ENCODE measurements around the gene ZNF132.
A peak's percentile ranks its signal among the peaks of the same experiment; 100 is the strongest.
"Not testable (repeated sequence)": the region's sequence is repeated elsewhere in the genome, so short reads cannot be mapped to it uniquely, and the experiment has no call there.

ZNF132 gene

GRCh38 chr19:58439576-58440554 is at the start of gene ZNF132:
ZNF132 (minus strand) TSS chr19:58440153; CDS start chr19:58439821, 332 bp downstream.
- peak; percentile 99 to 100 for DNase-seq (ENCODE audit: low read depth in 2 of 2)

GRCh38 chr19:58484349-58484748 is 44.4 kb upstream of the ZNF132 start:
- DNase-seq (ENCODE audit: low read depth in 2 of 2): not testable (repeated sequence)

GRCh38 chr19:58483776-58484175 is 43.8 kb upstream of the ZNF132 start:
- DNase-seq (ENCODE audit: low read depth in 2 of 2): no peak

- no peak for DNase-seq (ENCODE audit: low read depth in 2 of 2)
These were observed 42.4 kb upstream of the ZNF132 start for GRCh38 chr19:58482372-58482771.

GRCh38 chr19:58480831-58481230 is 40.9 kb upstream of the ZNF132 start:
- DNase-seq (ENCODE audit: low read depth in 2 of 2): no peak

- DNase-seq (ENCODE audit: low read depth in 2 of 2): no peak
These were observed 40.5 kb upstream of the ZNF132 start for GRCh38 chr19:58480481-58480830.

GRCh38 chr19:58479736-58480480 is 40.0 kb upstream of the ZNF132 start:
- DNase-seq (ENCODE audit: low read depth in 2 of 2): no peak

- no peak for DNase-seq (ENCODE audit: low read depth in 2 of 2)
These were observed 39.4 kb upstream of the ZNF132 start for GRCh38 chr19:58479303-58479702.

GRCh38 chr19:58477871-58478270 is 37.9 kb upstream of the ZNF132 start:
- DNase-seq (ENCODE audit: low read depth in 2 of 2): no peak

GRCh38 chr19:58477130-58477529 is 37.2 kb upstream of the ZNF132 start:
- no peak for DNase-seq (ENCODE audit: low read depth in 2 of 2)

- DNase-seq (ENCODE audit: low read depth in 2 of 2): no peak
These were observed 36.6 kb upstream of the ZNF132 start for GRCh38 chr19:58476498-58477015.

- peak; percentile 90 to 91 for DNase-seq (ENCODE audit: low read depth in 2 of 2)
These were observed 36.0 kb upstream of the ZNF132 start, which contains the start of gene ZNF446 for GRCh38 chr19:58475714-58476497. ZNF446 (plus strand) TSS chr19:58476352; CDS start chr19:58477219, 867 bp downstream.

- no peak for DNase-seq (ENCODE audit: low read depth in 2 of 2)
These were observed 35.2 kb upstream of the ZNF132 start for GRCh38 chr19:58474997-58475713.

GRCh38 chr19:58474291-58474996 is 34.5 kb upstream of the ZNF132 start:
- DNase-seq (ENCODE audit: low read depth in 2 of 2): peak in 1 of 2 experiments; percentile 26

- DNase-seq (ENCODE audit: low read depth in 2 of 2): no peak
These were observed 33.8 kb upstream of the ZNF132 start for GRCh38 chr19:58473775-58474174.

- no peak for DNase-seq (ENCODE audit: low read depth in 2 of 2)
These were observed 31.8 kb upstream of the ZNF132 start for GRCh38 chr19:58471736-58472135.

GRCh38 chr19:58470837-58471543 is 31.0 kb upstream of the ZNF132 start:
- not testable (repeated sequence) for DNase-seq (ENCODE audit: low read depth in 2 of 2)

GRCh38 chr19:58469241-58470013 is 29.5 kb upstream of the ZNF132 start:
- DNase-seq (ENCODE audit: low read depth in 2 of 2): no peak

All from fibroblast of skin of left quadriceps (primary cell).